Measurements from ENCODE around the gene SLC35F3.

The SLC35F3 gene

GRCh38 chr1:233972563-233972950 lies 68.1 kb downstream of the SLC35F3 start:
- no peak for DNase-seq (ENCODE audit: low read depth in 3 of 3)

- DNase-seq (ENCODE audit: low read depth in 3 of 3), result no peak
Observed at GRCh38 chr1:233972951-233973635, 68.6 kb downstream of the SLC35F3 start.

- no peak for DNase-seq (ENCODE audit: low read depth in 3 of 3)
Observed at GRCh38 chr1:233975486-233975885, 71.0 kb downstream of the SLC35F3 start.

- DNase-seq (ENCODE audit: low read depth in 3 of 3), result no peak
Observed at GRCh38 chr1:233981042-233981675, 76.7 kb downstream of the SLC35F3 start.

- DNase-seq (ENCODE audit: low read depth in 3 of 3), result no peak
Observed at GRCh38 chr1:233982827-233983518, 78.5 kb downstream of the SLC35F3 start.

GRCh38 chr1:233983811-233984210 lies 79.3 kb downstream of the SLC35F3 start:
- no peak for DNase-seq (ENCODE audit: low read depth in 3 of 3)

- no peak for DNase-seq (ENCODE audit: low read depth in 3 of 3)
Observed at GRCh38 chr1:233988963-233989696, 84.7 kb downstream of the SLC35F3 start.

GRCh38 chr1:233990486-233990885 lies 86.0 kb downstream of the SLC35F3 start:
- DNase-seq (ENCODE audit: low read depth in 3 of 3), result no peak

- DNase-seq (ENCODE audit: low read depth in 3 of 3), result peak in 1 of 3 experiments; percentile 7
Observed at GRCh38 chr1:233993651-233994050, 89.2 kb downstream of the SLC35F3 start.

- DNase-seq (ENCODE audit: low read depth in 3 of 3), result no peak
Observed at GRCh38 chr1:233994112-233994511, 89.6 kb downstream of the SLC35F3 start.

- DNase-seq (ENCODE audit: low read depth in 3 of 3), result no peak
Observed at GRCh38 chr1:233998456-233998855, 94.0 kb downstream of the SLC35F3 start.

- no peak for DNase-seq (ENCODE audit: low read depth in 3 of 3)
Observed at GRCh38 chr1:233998891-233999290, 94.4 kb downstream of the SLC35F3 start.

GRCh38 chr1:234000557-234001041 lies 96.1 kb downstream of the SLC35F3 start:
- DNase-seq (ENCODE audit: low read depth in 3 of 3), result no peak

- DNase-seq (ENCODE audit: low read depth in 3 of 3), result no peak
Observed at GRCh38 chr1:234001817-234002216, 97.3 kb downstream of the SLC35F3 start.

- no peak for DNase-seq (ENCODE audit: low read depth in 3 of 3)
Observed at GRCh38 chr1:234004591-234004990, 100.1 kb downstream of the SLC35F3 start.

- no peak for DNase-seq (ENCODE audit: low read depth in 3 of 3)
Observed at GRCh38 chr1:234007684-234008083, 103.2 kb downstream of the SLC35F3 start.

GRCh38 chr1:234008591-234008990 lies 104.1 kb downstream of the SLC35F3 start:
- no peak for DNase-seq (ENCODE audit: low read depth in 3 of 3)

GRCh38 chr1:234009668-234010067 lies 105.2 kb downstream of the SLC35F3 start:
- DNase-seq (ENCODE audit: low read depth in 3 of 3), result no peak

GRCh38 chr1:234014208-234014607 lies 109.7 kb downstream of the SLC35F3 start:
- no peak for DNase-seq (ENCODE audit: low read depth in 3 of 3)

GRCh38 chr1:234018816-234019215 lies 114.3 kb downstream of the SLC35F3 start:
- DNase-seq (ENCODE audit: low read depth in 3 of 3), result no peak

- DNase-seq (ENCODE audit: low read depth in 3 of 3), result no peak
Observed at GRCh38 chr1:234019387-234019786, 114.9 kb downstream of the SLC35F3 start.

- DNase-seq (ENCODE audit: low read depth in 3 of 3), result no peak
Observed at GRCh38 chr1:234022302-234022701, 117.8 kb downstream of the SLC35F3 start.

All from stimulated activated CD4-positive, alpha-beta T cell treated with anti-CD3 and anti-CD28 coated beads, TNF-alpha, amount 100 ng/mL, for 24 hours (primary cell).